Stimulated activated effector memory CD8-positive, alpha-beta T cell treated with anti-CD3 and anti-CD28 coated beads, Interleukin-12 subunit alpha, Interleukin-12 subunit beta, amount 100 ng/mL, for 72 hours (primary cell): Measurements from ENCODE around the gene CHPF.

Experiments
- ATAC-seq: fragments of 150-1000 bp; cut with Tn5 transposase; 2 replicates; pipeline ENCODE4 v1.10.0; 2021
- DNase-seq, 2 donors: peaks; one replicate each; pipeline ENCODE4 v3.0.0; 2021 to 2022; ENCODE audit warnings: low spot score in 2 of 2
- H3K27ac Mint-ChIP-seq: one replicate; pipeline ENCODE4 v1.8.0; 2022; ENCODE audit warnings: mild to moderate bottlenecking, mixed read lengths
- H3K36me3 Mint-ChIP-seq: one replicate; pipeline ENCODE4 v1.8.0; 2022; ENCODE audit warnings: mild to moderate bottlenecking, mixed read lengths
- H3K4me1 Mint-ChIP-seq: one replicate; pipeline ENCODE4 v1.8.0; 2022; ENCODE audit warnings: mixed read lengths
- H3K4me3 Mint-ChIP-seq: one replicate; pipeline ENCODE4 v1.8.0; 2022; ENCODE audit warnings: mild to moderate bottlenecking, mixed read lengths
- H3K9me3 Mint-ChIP-seq: one replicate; pipeline ENCODE4 v1.8.0; 2022; ENCODE audit warnings: mixed read lengths

Gene CHPF

DNA sequence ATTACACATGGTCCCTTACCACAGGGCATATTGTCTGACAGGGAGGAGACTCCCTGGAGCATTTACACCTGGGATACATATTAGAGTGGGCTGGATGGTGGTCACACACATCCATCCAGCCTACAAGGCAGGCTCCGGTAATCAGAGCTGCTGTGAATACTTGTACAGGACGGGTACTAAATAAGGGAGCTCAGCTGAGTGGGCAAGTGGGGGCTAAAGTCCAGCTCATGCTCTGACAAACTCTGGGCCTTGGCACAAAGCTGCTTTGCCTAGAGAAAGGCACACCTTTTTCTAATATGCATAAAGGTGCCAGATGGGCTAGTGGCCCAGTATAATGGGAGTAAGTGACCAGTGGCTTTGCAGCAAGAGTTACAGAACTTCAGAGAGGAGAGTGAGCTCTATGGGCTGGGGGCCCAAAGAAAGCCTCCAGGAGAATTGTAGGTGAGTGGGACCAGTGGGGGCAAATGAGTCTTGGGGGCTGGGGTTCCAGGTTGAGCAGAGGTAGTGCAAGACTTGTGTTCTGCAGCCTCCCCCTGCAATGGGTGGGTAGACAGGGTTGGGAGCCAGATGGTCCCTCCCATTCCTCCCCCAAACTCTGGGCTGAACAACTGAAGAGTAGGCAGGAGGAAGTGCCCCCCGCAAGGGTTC is 1.8 kb upstream of the CHPF start:
- no peak overlapping the region for H3K27ac Mint-ChIP-seq
- peak overlapping the region; percentile 88 for H3K4me3 Mint-ChIP-seq
- peaks cover 29% of the 10 kb centered on the region for H3K4me1 Mint-ChIP-seq
- no peaks in the 10 kb centered on the region for H3K9me3 Mint-ChIP-seq
- ATAC-seq (no peak), DNase-seq (no peak)
- H3K36me3 Mint-ChIP-seq: peaks cover 16% of the 10 kb centered on the region

DNA sequence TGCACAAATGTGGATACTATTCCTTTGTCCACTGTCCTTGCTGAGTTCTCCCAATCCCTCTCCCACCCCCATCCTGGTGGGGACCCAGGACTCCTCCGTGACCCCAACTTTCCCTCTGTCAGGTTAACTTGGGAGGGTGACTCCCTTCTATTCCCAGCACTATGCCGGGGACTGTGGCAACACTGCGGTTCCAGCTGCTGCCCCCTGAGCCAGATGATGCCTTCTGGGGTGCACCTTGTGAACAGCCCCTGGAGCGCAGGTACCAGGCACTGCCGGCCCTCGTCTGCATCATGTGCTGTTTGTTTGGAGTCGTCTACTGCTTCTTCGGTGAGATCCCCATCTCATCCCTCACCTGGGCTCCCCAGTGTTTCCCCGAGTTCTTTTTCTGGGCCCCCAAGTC is 958 bp upstream of the CHPF start:
- Mint-ChIP-seq H3K27ac (peak overlapping the region; percentile 59), H3K4me1 (peaks cover 29% of the 10 kb centered on the region), H3K36me3 (peaks cover 22% of the 10 kb centered on the region), H3K4me3 (peak overlapping the region; percentile 88), H3K9me3 (no peaks in the 10 kb centered on the region)
- DNase-seq (no peak), ATAC-seq (no peak)

DNA sequence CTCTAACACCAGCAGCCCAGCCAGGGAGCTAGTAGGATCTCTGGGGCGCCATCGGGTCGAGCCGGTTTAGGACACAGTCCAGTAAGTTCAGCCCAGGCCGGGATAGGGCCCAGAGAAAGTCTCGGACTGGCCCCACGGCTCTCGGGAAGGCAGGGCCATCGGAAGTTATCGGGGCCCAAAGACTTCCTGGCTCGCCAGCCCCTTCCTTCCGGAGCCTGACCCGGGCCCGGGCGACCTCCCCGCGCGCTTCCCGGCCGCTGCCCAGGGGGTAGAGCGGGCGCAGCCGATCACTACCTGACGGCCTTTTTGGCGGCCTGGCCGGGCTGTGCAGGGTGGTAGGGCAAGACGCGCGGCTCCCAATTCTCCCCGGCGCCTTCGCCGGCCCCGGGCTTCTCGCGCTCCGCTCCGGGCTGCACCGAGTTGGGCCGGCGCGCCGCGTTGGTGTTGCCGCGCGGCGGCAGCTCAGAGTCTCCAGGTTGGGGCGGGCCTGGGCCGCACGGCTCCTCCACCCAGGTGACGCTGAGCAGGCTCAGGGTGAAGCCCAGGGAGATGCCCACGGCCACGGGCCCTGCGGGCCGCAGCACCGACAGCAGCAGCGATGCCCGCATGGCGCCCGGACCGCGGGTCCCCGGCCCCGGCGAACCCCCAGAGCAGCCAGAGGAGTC is 546 bp downstream of the CHPF start:
- ATAC-seq (peak; percentile 65), DNase-seq (peak in 1 of 2 donors; percentile 59)
- Mint-ChIP-seq H3K36me3 (peaks cover 33% of the 10 kb centered on the region), H3K4me1 (peaks cover 29% of the 10 kb centered on the region), H3K27ac (no peak overlapping the region), H3K4me3 (peak overlapping the region; percentile 88), H3K9me3 (no peaks in the 10 kb centered on the region)

DNA sequence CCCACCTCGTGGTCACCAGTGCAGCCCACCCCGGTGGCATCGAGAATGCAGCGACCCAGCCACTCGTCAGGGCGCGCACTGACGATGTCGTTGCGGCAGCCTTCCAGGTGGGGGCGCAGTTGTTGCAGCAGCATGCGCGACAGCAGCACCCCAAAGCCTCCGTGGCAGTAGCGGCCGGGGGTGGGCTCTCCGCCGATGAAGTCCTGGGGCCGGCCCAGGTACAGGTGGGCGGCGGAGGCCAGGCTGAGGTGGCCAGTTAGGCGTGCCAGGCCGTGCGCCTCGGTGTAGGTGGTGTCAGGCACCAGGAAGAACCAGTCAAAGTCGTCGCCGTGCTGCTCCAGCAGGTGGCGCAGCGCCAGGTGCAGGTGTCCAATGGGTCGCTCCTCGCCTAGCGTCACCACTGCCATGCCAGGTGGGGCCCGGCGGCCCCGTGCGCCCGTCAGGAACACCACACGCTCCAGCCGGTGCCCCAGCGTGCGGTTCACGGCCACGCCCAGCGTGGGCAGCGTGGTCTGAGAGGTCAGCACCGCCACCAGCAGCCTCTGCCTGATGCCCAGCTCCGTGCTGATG is 1.9 kb downstream of the CHPF start:
- no peaks in the 10 kb centered on the region for H3K9me3 Mint-ChIP-seq
- H3K4me3 Mint-ChIP-seq: peak overlapping the region; percentile 88
- ATAC-seq: peak; percentile 63
- H3K4me1 Mint-ChIP-seq: peaks cover 29% of the 10 kb centered on the region
- peaks cover 33% of the 10 kb centered on the region for H3K36me3 Mint-ChIP-seq
- DNase-seq: peak; percentile 85 to 96
- H3K27ac Mint-ChIP-seq: no peak overlapping the region

DNA sequence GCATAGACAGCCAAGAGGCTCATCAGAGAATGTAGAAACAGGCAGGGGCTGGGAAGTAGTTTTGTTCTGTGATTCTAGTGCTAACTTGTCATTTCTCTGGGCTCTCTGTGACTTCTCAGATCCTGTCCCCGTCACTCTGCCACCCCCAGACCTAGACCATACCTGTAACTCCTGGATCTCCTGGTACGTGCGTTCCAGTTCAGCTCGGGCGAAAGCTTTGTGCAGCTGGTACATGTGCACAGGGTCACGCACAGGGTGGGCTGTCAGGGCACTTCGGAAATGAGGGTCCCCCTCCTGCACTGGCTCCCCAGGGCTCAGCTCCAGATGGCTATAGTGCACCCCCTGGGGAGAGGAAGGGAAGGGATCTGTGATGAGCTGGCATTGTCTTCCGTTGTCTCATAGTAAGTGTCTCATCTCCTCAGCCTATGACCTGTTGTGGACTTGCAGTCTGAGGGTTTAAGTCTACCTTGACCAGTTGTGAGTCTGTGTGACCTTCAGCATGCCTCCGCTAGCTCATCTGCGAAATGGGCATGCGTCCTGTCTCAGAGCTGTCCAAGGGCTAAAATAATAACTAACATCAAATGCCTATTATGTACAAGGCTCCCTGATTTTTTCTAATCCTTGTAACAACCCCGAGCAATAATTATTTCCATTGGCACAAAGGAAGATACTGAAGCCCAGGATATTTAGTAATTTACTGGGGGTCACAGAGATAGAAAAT is 2.7 kb downstream of the CHPF start:
- peaks cover 29% of the 10 kb centered on the region for H3K4me1 Mint-ChIP-seq
- H3K9me3 Mint-ChIP-seq: no peaks in the 10 kb centered on the region
- peaks cover 33% of the 10 kb centered on the region for H3K36me3 Mint-ChIP-seq
- no peak overlapping the region for H3K27ac Mint-ChIP-seq
- DNase-seq: no peak
- H3K4me3 Mint-ChIP-seq: peak overlapping the region; percentile 88
- ATAC-seq: no peak

DNA sequence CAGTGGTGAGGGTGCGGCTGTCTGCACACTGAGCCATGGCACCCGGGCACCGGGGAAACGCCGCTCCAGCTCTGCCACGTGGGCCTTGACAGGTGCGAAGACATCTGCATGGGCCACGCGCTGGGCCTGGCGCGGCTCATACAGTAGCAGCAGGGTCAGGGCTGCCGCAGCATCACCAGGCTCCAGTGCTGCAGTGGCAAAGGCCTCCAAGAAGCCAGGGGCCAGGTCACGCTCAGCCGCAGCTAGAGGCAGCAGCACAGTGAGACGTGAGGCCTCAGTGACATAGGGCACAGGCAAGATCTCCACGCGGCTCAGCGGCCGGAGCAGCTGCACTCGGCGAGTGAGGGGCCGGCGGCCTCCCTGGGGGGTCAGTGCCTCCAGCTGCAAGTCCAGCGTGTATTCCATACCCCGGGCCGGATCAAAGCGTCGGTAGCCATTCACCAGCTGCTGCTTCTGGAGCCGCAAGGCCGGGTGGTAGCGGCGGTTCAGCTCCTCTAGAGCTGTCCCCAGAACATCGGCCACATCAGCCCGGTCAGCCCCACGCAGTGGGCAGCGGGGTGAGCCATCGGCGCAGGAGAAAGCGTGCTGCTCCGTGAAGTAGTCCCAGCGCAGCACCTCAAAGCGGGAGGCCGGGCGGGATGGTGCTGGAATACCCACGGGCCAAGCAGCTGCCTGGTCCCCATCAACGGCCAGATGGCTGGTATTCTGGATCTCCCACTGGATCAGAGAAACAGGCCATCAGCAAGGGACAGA is 3.5 kb downstream of the CHPF start:
- no peak for ATAC-seq
- Mint-ChIP-seq H3K4me1 (peaks cover 29% of the 10 kb centered on the region), H3K36me3 (peaks cover 33% of the 10 kb centered on the region), H3K9me3 (no peaks in the 10 kb centered on the region), H3K27ac (no peak overlapping the region), H3K4me3 (no peak overlapping the region)
- DNase-seq: no peak

DNA sequence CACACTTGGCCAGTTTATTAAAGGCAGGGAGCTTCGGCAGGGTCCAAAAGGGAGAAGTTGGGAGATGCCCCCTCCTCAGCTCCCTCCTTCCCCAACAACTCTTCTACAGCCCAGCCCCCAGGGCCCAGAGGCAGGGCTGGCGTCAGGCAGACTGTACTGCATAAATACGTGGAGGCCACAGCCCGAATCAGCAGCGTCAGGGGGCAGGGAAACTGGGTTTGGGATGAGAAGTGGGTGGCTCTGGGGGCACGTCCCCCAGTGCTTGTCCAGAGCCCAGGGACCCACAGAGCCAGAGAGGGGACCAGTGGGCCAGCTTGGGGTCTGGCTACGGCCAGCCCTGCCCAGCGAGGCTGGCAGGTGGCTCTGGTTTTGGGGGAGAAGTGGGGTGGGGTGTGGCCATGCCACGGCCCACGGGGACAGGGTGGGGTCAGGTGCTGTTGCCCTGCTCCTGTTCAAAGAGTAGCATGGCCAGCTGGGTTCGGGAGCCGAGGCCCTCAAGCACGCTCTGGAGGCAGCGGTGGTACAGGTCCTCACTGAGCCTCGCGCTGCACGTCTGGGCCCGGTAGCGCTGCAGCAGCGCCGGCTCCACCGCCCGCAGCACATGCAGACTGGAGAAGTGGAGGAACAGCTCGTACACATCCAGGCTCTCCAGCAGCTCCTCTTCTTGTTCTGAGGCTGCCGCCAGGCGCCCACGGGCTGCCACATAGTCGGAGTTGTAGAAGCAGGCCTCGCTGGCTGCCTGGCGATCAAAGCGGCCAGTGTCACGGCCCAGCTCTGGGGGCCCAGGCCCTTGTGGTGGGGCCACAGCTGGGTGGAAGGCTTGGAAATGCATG is 4.4 kb downstream of the CHPF start:
- DNase-seq (no peak), ATAC-seq (no peak)
- H3K27ac Mint-ChIP-seq: no peak overlapping the region
- no peak overlapping the region for H3K4me3 Mint-ChIP-seq
- H3K9me3 Mint-ChIP-seq: no peaks in the 10 kb centered on the region
- H3K4me1 Mint-ChIP-seq: peaks cover 19% of the 10 kb centered on the region
- peaks cover 27% of the 10 kb centered on the region for H3K36me3 Mint-ChIP-seq

DNA sequence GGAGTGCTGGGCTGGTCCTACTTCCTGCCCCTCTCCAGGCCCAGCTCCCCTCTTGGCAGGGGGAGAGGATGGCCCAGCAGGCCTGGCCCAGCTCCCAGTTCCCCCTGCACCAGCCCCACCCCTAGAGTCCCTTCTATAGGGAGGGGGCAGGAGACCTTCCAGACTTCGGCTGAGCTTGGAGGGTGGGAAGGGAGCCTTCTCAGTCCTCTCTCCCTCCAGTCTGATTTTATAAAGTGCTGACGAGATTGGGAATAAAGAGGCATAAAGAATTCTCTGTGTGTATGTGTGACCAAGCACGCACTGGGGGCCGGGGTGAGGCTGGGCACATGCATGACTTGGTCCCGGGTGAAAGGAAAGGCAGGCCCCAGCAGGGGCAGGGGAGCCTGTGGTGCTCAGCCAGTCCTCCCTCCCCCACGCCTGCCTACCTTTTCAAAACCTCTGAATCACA is 5.1 kb downstream of the CHPF start:
- H3K4me3 Mint-ChIP-seq: no peak overlapping the region
- H3K9me3 Mint-ChIP-seq: no peaks in the 10 kb centered on the region
- ATAC-seq (no peak), DNase-seq (no peak)
- H3K4me1 Mint-ChIP-seq: peaks cover 18% of the 10 kb centered on the region
- peaks cover 27% of the 10 kb centered on the region for H3K36me3 Mint-ChIP-seq
- peak overlapping the region; percentile 20 for H3K27ac Mint-ChIP-seq

DNA sequence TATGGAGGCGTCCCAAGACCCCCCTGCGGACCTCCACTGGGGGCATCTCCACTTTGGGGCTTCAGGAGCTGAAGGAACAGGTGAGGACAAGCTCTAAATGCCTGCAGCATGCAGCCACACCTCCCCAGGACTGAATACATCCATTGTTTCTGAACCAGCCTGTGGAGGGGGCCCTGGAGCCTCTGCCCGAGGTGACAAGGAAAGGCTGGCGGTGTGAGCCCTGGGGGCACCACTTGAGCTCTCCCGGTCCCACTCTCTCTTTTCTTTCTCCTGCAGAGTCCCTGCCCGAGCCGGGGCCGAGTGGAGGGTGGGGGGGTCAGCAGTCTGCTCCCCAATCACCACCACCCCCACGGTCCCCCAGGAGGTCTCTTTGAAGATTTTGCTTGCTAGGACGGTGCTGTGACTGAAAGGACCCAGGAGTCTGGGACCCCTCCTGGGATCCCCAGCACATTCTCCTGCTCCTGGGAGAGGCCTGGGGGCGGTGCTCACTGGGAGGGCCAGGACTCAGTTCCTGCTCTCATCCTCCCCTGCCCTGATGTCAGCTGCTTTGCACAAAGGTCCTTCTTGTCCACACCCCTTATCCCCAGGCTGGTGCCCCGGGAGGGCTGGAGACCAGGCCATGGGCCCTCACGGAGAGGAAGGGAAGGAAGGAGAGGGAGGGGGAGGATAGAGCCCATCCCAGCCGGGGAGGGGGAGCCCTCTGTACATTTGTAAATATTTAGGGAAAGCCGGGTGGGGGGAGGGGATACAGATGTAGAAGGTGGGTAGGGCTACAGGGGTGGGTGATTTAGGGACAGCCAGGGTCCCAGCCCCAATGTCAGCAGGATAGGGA is 5.7 kb downstream of the CHPF start:
- Mint-ChIP-seq H3K36me3 (peaks cover 27% of the 10 kb centered on the region), H3K27ac (peak overlapping the region; percentile 20), H3K4me1 (peaks cover 17% of the 10 kb centered on the region), H3K4me3 (no peak overlapping the region), H3K9me3 (no peaks in the 10 kb centered on the region)
- DNase-seq (no peak), ATAC-seq (no peak)

DNA sequence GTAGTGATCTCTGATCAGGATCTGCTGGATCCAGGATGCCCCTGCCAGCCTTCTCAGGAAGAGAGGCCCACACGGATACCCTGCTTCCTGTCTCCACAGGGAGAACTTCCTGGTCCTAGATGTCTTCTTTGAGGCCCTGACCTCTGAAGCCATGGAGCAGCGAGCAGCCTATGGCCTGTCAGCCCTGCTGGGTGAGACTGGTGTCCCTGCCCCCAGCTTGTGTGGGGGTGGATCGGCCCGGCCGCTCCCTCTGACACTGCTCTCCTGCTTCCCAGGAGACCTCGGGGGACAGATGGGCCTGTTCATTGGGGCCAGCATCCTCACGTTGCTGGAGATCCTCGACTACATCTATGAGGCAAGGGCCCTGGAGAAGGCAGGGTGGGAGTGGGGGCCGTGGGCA is 6.6 kb downstream of the CHPF start:
- Mint-ChIP-seq H3K4me1 (peaks cover 8% of the 10 kb centered on the region), H3K36me3 (peaks cover 27% of the 10 kb centered on the region), H3K9me3 (no peaks in the 10 kb centered on the region), H3K4me3 (no peak overlapping the region), H3K27ac (no peak overlapping the region)
- DNase-seq (no peak), ATAC-seq (no peak)

DNA sequence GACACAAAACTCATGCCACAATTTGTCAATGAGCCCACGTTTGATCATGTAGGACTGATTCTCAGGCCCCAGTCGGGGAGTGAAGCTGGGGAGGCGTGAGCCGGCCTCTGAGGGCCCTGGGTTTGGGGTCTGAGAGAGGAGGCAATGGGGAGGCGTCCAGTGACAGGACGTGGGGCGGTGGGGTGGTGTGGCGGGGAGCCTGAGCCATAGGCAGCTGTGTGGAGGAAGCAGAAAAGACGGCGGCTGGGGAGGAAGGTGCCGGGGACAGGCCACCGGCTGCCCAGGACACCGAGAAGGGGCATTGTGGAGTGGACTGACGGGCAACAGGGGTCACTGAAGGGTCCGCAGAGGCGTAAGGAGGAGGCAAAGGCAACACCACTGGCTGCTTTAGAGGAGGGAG is 7.2 kb downstream of the CHPF start:
- H3K9me3 Mint-ChIP-seq: no peaks in the 10 kb centered on the region
- H3K36me3 Mint-ChIP-seq: peaks cover 25% of the 10 kb centered on the region

DNA sequence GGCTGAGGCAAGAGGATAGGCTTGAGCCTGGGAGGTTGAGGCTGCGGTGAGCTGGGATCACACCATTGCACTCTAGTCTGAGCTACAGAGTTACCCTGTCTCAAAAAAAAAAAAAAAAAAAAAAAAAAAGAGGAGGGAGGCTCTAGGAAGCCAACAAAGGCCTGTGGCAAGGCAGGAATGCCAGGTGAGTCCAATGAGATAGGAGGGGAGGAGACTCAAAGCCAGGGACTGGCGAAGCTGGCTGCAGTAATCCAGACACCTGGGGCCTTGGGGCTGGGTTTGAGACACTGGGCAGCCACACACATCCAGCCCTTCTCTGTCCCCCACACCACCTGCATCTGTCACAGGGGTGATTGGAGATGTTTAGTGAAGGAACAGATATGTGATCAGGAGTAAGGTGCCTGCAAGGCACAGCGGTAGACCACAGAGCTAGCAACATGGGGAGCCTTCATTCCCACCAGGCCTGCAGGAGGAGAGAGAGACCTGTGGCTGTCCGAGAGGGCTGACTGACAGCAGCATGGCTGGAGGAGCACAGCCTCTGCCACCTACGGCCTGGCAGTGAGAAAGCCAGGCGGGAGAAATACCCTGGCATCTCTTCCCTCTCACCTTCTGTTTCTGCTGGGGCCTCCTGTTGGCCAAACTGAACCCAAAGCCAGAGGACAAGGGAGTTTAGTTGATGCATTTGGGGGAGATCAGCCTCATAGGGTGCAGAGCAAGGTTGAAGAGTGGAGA is 9.5 kb downstream of the CHPF start:
- Mint-ChIP-seq H3K4me3 (no peak overlapping the region), H3K4me1 (peaks cover 7% of the 10 kb centered on the region), H3K36me3 (peaks cover 7% of the 10 kb centered on the region), H3K27ac (no peak overlapping the region), H3K9me3 (no peaks in the 10 kb centered on the region)
- DNase-seq: no peak
- no peak for ATAC-seq

More for the DNA sequence above, 7.2 kb downstream of the CHPF start:
- no peak overlapping the region for H3K4me3 Mint-ChIP-seq
- peaks cover 3% of the 10 kb centered on the region for H3K4me1 Mint-ChIP-seq
- no peak for ATAC-seq
- no peak overlapping the region for H3K27ac Mint-ChIP-seq
- no peak for DNase-seq

DNA sequence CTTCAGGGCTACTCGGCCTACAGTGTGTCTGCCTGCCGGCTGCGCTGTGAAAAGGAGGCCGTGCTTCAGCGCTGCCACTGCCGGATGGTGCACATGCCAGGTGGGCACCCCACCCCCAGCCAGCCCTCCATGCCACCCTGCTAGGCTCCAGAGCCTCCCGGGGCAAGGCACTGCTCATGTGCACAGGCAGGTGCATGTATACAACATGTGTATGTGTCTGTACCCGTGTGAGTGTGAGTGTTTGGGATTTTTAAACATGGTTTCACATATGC is 11.3 kb downstream of the CHPF start:
- no peak for DNase-seq
- Mint-ChIP-seq H3K36me3 (no peaks in the 10 kb centered on the region), H3K27ac (no peak overlapping the region), H3K9me3 (no peaks in the 10 kb centered on the region), H3K4me1 (peaks cover 7% of the 10 kb centered on the region), H3K4me3 (no peak overlapping the region)
- no peak for ATAC-seq
